ENCODE data around the gene EEF1A2. TPM values are rescaled to one million over a fixed set of nuclear protein-coding genes. Genes with fewer than 3 reads are reported as not detected.
A peak's percentile ranks its signal among the peaks of the same experiment; 100 is the strongest.

Gene EEF1A2
- polyA plus RNA-seq, 1 donor from 2014 or later = not detected

DNA sequence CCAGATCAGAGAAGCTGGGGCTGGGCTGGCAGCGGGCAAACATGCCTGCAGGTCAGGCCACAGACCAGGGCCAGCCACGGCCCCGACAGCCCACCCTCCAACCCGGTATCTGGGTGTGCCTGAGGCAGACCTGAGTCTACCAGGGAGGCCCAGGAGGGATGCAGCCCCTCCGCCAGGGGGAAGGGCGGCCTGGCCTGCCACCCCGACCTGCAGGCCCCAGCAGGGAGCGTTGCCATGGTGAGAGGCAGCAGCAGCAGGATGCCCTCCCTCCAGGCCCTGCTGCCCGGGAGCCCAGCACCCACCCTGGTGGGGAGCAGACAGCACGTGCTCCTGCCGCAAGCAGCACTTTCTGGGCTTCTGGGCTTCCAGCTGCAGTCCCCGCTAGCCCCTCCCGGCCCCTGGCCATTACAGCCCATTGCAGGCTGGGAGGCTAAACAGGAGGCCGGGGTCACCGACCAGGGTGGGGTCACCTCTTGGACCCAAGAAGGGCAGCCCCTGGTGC is 3.8 kb upstream of the EEF1A2 start:
- Mint-ChIP-seq H3K27me3 (peaks cover 7% of the 10 kb centered on the region), H3K27ac (no peak overlapping the region), H3K9me3 (peaks cover 2 to 12% (median 3%) of the 10 kb centered on the region in 3 donors)

DNA sequence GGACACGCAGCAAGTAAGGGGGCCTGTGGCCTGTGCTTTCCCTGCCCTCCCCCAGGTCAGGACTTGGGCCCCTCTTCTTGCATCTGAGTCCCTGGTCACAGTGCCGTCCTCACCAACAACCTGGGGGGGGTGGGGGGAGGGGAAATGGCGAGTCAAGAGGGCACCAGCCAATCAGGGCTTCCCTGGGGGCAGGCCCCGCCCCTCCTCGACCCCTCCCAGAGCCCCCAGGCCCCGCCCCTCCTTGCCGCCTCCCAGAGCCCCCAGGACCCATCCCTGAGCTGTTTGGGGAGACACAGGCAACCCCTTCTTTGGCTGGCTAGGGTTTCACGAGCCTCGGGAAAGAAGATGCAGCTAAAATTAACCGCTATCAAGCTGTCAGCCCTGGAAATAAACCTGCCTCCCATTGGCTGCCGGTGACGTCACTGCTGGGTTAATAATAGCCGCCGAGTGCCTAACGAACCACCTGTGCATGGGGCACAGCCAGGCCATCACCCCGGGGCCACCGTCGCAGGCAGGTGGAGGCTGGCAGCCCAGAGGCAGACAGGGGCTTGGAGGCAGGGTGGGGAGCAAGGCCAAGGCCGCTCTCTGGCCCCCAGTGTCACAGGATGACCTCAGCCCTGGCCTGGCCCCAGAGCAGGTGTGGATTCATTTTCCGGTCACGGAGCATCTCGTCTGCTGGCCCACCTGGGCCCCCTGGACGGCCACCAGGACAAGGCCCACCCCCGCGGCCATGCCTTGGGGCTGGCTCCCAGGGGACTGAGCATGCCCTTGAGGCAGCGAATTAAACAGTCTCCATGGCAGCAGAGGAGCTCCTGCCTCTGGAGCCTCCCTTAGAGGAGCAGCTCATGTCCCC is 3.2 kb upstream of the EEF1A2 start:
- Mint-ChIP-seq H3K9me3 (peaks cover 2 to 12% (median 3%) of the 10 kb centered on the region in 3 donors), H3K4me1 (no peaks in the 10 kb centered on the region), H3K27ac (no peak overlapping the region), H3K36me3 (peaks cover 3% of the 10 kb centered on the region), H3K4me3 (no peak overlapping the region), H3K27me3 (peaks cover 10% of the 10 kb centered on the region)

More for the DNA sequence above, 3.8 kb upstream of the EEF1A2 start:
- Mint-ChIP-seq H3K4me1 (no peaks in the 10 kb centered on the region), H3K4me3 (no peak overlapping the region), H3K36me3 (peaks cover 3% of the 10 kb centered on the region)

DNA sequence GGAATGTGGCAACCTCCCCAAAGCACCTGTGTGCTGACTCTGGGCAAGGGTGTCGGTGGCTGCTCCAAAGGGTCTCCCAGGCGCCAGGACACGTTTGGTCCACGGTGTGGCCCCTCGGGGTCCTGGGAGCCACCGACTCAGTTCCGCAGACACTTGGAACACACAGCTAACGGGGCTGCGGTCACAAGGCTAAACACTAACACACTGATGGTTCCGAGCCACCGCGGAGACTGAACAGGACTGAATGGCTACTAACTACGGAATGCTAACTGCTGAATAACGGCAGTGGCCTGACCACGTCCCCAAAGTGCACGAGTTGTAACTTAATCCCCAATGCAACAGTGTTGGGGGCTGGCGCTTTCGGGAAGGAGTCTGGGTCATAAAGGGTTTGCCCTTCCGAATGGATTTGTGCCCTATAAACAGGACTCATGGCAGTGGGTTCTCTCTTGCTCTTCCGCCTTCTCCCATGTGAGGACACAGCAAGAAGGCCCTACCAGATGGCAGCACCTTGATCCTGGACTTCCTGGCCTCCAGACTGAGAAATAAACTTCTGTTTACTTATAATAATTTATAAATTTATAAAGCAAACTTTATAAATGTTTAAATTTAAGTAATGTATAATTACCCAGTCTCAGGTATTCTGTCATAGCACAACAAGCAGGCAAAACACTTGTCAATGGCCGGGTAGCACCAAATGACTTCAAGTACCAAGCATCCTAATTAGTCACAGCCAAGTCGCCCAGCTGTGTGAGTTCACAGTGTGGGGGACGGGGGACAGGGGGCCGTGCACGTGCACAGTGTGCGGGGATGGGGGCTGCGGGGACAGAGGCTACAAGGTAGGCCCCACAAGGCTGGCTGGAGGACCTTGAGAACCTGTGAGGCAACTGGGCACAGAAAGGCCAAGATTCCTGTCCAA is 2.3 kb upstream of the EEF1A2 start:
- Mint-ChIP-seq H3K36me3 (peaks cover 3% of the 10 kb centered on the region), H3K4me3 (peak overlapping the region in 1 of 4 donors; percentile 23), H3K4me1 (peaks cover 0 to 1% (median 0%) of the 10 kb centered on the region in 3 donors), H3K9me3 (peaks cover 2 to 12% (median 3%) of the 10 kb centered on the region in 3 donors), H3K27ac (no peak overlapping the region), H3K27me3 (peaks cover 11% of the 10 kb centered on the region)

- Mint-ChIP-seq H3K4me1 (peaks cover 0 to 1% (median 0%) of the 10 kb centered on the region in 3 donors), H3K9me3 (peaks cover 2 to 12% (median 3%) of the 10 kb centered on the region in 3 donors), H3K27ac (no peak overlapping the region), H3K4me3 (peak overlapping the region in 2 of 4 donors; percentile 8 to 52), H3K27me3 (peaks cover 12% of the 10 kb centered on the region), H3K36me3 (peaks cover 3% of the 10 kb centered on the region)
These were observed 1.4 kb upstream of the EEF1A2 start for GRCh38 chr20:63500151-63500901.

DNA sequence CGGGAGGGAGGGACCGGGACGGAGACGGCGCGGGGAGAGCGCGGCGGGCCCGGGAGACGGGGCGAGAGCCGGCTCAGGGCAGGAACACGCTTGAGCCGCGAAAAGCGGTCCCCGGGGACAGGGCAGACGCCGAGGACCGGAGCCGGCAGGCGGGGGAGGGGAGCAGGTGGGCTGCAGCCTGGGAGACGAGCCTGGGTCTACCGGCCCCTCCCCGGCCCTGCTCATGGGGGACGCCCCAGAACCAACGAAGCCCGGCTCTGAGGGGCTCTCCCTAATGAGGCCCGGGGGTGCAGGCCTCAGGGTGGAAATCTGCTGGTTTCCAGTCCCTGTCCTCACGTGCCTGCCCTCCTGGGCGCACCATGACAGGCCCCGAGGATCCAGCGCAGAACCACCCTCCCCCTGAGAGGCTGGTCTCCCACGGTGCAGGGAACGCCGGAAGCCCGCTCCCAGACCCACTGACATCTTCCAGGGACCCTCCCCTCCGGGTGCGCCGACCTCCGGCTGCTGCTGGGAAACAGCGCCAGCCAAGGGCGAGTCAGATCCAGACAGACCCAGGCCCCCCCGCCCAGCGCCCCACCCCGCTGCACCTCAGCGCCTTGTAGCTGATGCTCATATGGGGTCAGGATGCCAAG is 571 bp upstream of the EEF1A2 start:
- H3K4me1 Mint-ChIP-seq = peaks cover 0 to 1% (median 0%) of the 10 kb centered on the region in 3 donors
- peaks cover 2 to 4% (median 3%) of the 10 kb centered on the region in 3 donors for H3K9me3 Mint-ChIP-seq
- no peaks in the 10 kb centered on the region for H3K36me3 Mint-ChIP-seq
- no peak overlapping the region for H3K4me3 Mint-ChIP-seq
- no peak overlapping the region for H3K27ac Mint-ChIP-seq
- H3K27me3 Mint-ChIP-seq = peaks cover 11% of the 10 kb centered on the region

DNA sequence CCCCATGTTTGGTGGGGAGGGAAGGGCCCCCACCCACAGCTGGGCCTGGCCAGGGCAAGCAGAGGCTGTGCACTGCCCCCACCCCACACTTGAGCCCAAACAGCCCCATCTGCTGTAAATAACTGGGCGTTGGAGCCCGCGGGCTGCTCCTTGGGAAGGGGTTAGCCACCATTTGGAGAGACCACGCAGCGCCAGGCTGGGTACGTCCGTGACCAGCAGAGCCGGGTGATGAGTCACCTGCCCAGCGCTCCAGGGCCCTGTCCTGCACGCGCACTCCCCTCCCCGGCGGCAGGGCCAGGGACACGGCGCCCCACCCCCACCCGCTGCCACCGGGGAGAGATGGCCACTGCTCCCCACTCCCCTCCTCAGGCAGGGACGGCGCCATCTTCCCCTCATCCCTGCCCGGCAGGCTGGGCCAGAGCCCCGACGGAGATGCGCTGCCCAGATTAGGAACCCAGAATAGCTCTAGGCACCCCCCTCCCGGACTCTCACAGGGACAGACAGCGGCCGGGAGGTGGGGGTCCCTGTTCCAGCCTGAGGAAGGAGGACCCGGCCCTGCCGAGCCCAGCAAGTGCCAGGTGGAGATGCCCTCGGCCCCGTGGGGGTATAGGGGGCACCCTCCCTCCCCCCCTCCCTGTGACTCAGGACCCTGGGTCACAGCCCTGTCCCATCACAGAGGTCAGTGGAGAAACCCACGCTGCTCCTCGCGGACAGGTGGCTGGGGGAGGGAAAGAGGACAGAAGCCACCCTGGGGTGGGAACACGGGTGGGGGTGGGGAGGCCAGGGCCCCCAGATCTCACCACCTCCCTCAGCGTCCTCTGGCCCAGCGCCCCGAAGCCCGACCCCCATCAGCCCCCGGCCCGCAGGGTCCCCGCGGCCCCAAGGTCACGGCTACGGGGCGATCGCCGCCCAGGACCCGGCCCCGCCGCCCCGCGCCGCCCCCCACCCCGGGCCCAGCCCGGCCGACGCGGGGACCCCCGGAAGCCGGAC is 642 bp downstream of the EEF1A2 start:
- H3K4me1 Mint-ChIP-seq = peaks cover 0 to 1% (median 0%) of the 10 kb centered on the region in 3 donors
- no peaks in the 10 kb centered on the region for H3K36me3 Mint-ChIP-seq
- H3K27ac Mint-ChIP-seq = no peak overlapping the region
- H3K27me3 Mint-ChIP-seq = peaks cover 11% of the 10 kb centered on the region
- no peaks in the 10 kb centered on the region for H3K9me3 Mint-ChIP-seq
- peak overlapping the region in 1 of 4 donors; percentile 30 for H3K4me3 Mint-ChIP-seq

- H3K27ac Mint-ChIP-seq = peak overlapping the region in 1 of 3 donors; percentile 32
- peaks cover 11% of the 10 kb centered on the region for H3K27me3 Mint-ChIP-seq
- no peaks in the 10 kb centered on the region for H3K9me3 Mint-ChIP-seq
- H3K4me1 Mint-ChIP-seq = peaks cover 0 to 1% (median 0%) of the 10 kb centered on the region in 3 donors
- H3K4me3 Mint-ChIP-seq = peak overlapping the region in 3 of 4 donors; percentile 10 to 64 (median 56)
- H3K36me3 Mint-ChIP-seq = no peaks in the 10 kb centered on the region
These were observed 1.5 kb downstream of the EEF1A2 start for GRCh38 chr20:63497138-63497945.

DNA sequence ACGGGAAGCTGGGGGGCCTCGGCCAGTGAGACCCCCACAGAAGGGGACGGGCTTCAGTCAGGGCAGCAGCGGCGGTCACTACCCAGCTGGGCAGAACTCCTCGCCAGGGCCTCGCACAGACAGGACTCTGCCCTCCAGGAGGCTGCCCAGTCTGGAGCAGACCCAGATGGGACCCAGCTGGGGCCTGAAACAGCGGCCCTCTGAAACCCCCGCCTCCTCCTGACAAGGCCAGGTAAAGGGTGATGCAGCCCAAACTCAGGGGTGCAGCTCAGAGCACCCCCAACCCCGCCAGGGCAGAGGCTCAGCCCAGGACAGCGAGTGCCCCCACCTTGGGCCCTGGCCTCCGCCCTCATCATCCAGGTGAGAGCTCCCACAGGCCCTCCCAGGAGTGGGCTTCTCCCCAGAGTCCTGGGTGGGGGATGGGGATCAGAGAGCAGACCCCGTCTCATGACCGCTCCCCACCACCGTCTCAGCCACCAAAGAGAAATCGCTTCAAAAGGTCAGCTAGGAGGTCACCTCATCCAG is 2.2 kb downstream of the EEF1A2 start:
- Mint-ChIP-seq H3K27me3 (peaks cover 11% of the 10 kb centered on the region), H3K9me3 (no peaks in the 10 kb centered on the region), H3K36me3 (no peaks in the 10 kb centered on the region), H3K27ac (peak overlapping the region in 1 of 3 donors; percentile 32), H3K4me1 (peaks cover 0 to 1% (median 0%) of the 10 kb centered on the region in 3 donors), H3K4me3 (peak overlapping the region in 3 of 4 donors; percentile 10 to 64 (median 56))

GRCh38 chr20:63495741-63496595 is 2.9 kb downstream of the EEF1A2 start:
- Mint-ChIP-seq H3K4me1 (peaks cover 0 to 1% (median 0%) of the 10 kb centered on the region in 3 donors), H3K27ac (peak overlapping the region in 1 of 3 donors; percentile 56), H3K9me3 (no peaks in the 10 kb centered on the region), H3K36me3 (no peaks in the 10 kb centered on the region), H3K27me3 (peaks cover 11% of the 10 kb centered on the region), H3K4me3 (peak overlapping the region in 3 of 4 donors; percentile 37 to 77 (median 45))

GRCh38 chr20:63495167-63495720 is 3.6 kb downstream of the EEF1A2 start:
- no peaks in the 10 kb centered on the region for H3K9me3 Mint-ChIP-seq
- H3K4me3 Mint-ChIP-seq = no peak overlapping the region
- H3K4me1 Mint-ChIP-seq = peaks cover 0 to 1% (median 0%) of the 10 kb centered on the region in 3 donors
- no peak overlapping the region for H3K27ac Mint-ChIP-seq
- H3K27me3 Mint-ChIP-seq = peaks cover 12% of the 10 kb centered on the region
- H3K36me3 Mint-ChIP-seq = no peaks in the 10 kb centered on the region
